Right lobe of liver (tissue), 6 donors: ENCODE data around the gene CLEC7A. TPM values are rescaled to one million over a fixed set of nuclear protein-coding genes. Genes with fewer than 3 reads are reported as not detected.

ENCODE experiments used
- ATAC-seq, 4 donors: fragments of 200-7000 bp; cut with Tn5 transposase; one replicate each; pipeline ENCODE4 v1.9.1; 2020; ENCODE audit warnings: mild to moderate bottlenecking in 4 of 4, moderate library complexity in 4 of 4
- DNase-seq, 3 donors: peaks; one replicate each; pipeline ENCODE4 v3.0.0-alpha.2; 2020
- H3K27ac ChIP-seq, 3 donors: fragments of 200-600 bp; one replicate each; pipeline ENCODE4 v1.8.0; 2022
- H3K27me3 ChIP-seq, 2 donors: fragments of 200-600 bp; one replicate each; pipeline ENCODE4 v1.8.0; 2022
- H3K36me3 ChIP-seq, 4 donors: fragments of 200-600 bp; sonication (generic) in 1 of 4; one replicate each; pipeline versions ENCODE4 v1.5.1 to v1.8.0; 2017 to 2022; ENCODE audit warnings: control low read depth in 1 of 4
- H3K4me1 ChIP-seq, 4 donors: fragments of 200-600 bp; sonication (generic) in 1 of 4; one replicate each; pipeline versions ENCODE4 v1.5.1 to v1.8.0; 2017 to 2022; ENCODE audit warnings: control low read depth in 1 of 4
- H3K4me3 ChIP-seq, 3 donors: fragments of 200-600 bp; one replicate each; pipeline ENCODE4 v1.8.0; 2022
- H3K9me3 ChIP-seq, 4 donors: fragments of 200-600 bp; sonication (generic) in 1 of 4; one replicate each; pipeline versions ENCODE4 v1.5.1 to v1.8.0; 2017 to 2022; ENCODE audit warnings: control low read depth in 1 of 4
- CTCF ChIP-seq, 4 donors: fragments of 200-600 bp in 3 of 4; fragments of 450-650 bp in 1 of 4; IDR thresholded peaks; one replicate each; pipeline versions ENCODE4 v1.5.1 to v1.8.0; 2016 to 2022; ENCODE audit warnings: antibody characterized with exemption in 4 of 4, mild to moderate bottlenecking in 2 of 4
- POLR2A ChIP-seq: fragments of 450-650 bp; IDR thresholded peaks from one replicate; pipeline ENCODE4 v1.6.1; 2017; ENCODE audit warnings: antibody characterized with exemption, mild to moderate bottlenecking
- WGBS: methylation state at CpG from one replicate; pipeline ENCODE4 v1.1.6; 2018; ENCODE audit warnings: low coverage, low lambda C conversion rate; ENCODE audit not compliant: insufficient coverage; ENCODE audit errors: missing lambda C conversion rate; 5-methylcytosine and 5-hydroxymethylcytosine counted together
- intact Hi-C, 2 donors: fragments of 100-400 bp; cut with DNase I; formaldehyde crosslinking; loops; one replicate each; pipeline versions ENCODE4 v1.11.2 to v1.14.1; 2022
- total RNA-seq, 6 experiments: library from RNA; depleted of rRNA in 2 of 6; stranded (reverse); fragments of >200 nt in 2 of 6; fragmentation: NEBNext Ultra II Directional in 3 of 6; extraction: Animal tissue kit (Norgen Biotek cat#: 25700) in 3 of 6; gene quantifications; one replicate each; pipeline versions ENCODE4 v1.1.0 to v1.2.4, GENCODE V29; 2016 to 2023
- donor health status: DM: no; HTN: yes; CAD: no.
- donor health status: DM: no; HTN: no; CAD: no.
- donor health status: DM: no; HTN: no; CAD: no.
- donor health status: DM: no; HTN: yes; CAD: no.
- donor health status: DM: no; HTN: yes; CAD: no.

The CLEC7A gene
- total RNA-seq, 6 experiments from 2014 or later: 1.6 to 9.5 (median 3.8) TPM

GRCh38 chr12:10167599-10167998 lies 37.6 kb upstream of the CLEC7A start:
- Histone ChIP-seq H3K4me3 (no peak overlapping the region), H3K27me3 (no peaks in the 10 kb centered on the region), H3K9me3 (no peaks in the 10 kb centered on the region), H3K27ac (no peak overlapping the region), H3K4me1 (peaks cover 0 to 3% (median 0%) of the 10 kb centered on the region in 4 donors), H3K36me3 (no peaks in the 10 kb centered on the region)
- DNase-seq: no peak
- 7% methylated on average over 5 of the region's 5 CpGs for WGBS
- intact Hi-C loops: no loop called here
- peak; percentile 56 to 87 (median 72) for ATAC-seq
- TF ChIP-seq CTCF (IDR thresholded peaks at IDR 0.05) (no peak), POLR2A (no peak)

GRCh38 chr12:10165421-10165820 lies 35.4 kb upstream of the CLEC7A start:
- ATAC-seq: no peak
- intact Hi-C loops: no loop called here
- no peak overlapping the region for H3K27ac ChIP-seq
- H3K4me1 ChIP-seq: peaks cover 0 to 3% (median 0%) of the 10 kb centered on the region in 4 donors
- no peaks in the 10 kb centered on the region for H3K9me3 ChIP-seq
- no peaks in the 10 kb centered on the region for H3K36me3 ChIP-seq
- TF ChIP-seq POLR2A: no peak
- TF ChIP-seq CTCF (IDR thresholded peaks at IDR 0.05): no peak
- DNase-seq: no peak
- no peaks in the 10 kb centered on the region for H3K27me3 ChIP-seq
- WGBS: 20% methylated on average over 1 of the region's 1 CpG
- H3K4me3 ChIP-seq: no peak overlapping the region

- WGBS: 18% methylated on average over 3 of the region's 3 CpGs
- TF ChIP-seq CTCF (IDR thresholded peaks at IDR 0.05) (no peak), POLR2A (no peak)
- Histone ChIP-seq H3K4me3 (no peak overlapping the region), H3K4me1 (peaks cover 0 to 3% (median 0%) of the 10 kb centered on the region in 4 donors), H3K9me3 (no peaks in the 10 kb centered on the region), H3K27ac (no peak overlapping the region), H3K36me3 (no peaks in the 10 kb centered on the region), H3K27me3 (no peaks in the 10 kb centered on the region)
- no peak for DNase-seq
- intact Hi-C loops: no loop called here
- ATAC-seq: no peak
These were observed 33.1 kb upstream of the CLEC7A start for GRCh38 chr12:10163084-10163483.

- H3K4me1 ChIP-seq: no peaks in the 10 kb centered on the region
- no peak for TF ChIP-seq POLR2A
- TF ChIP-seq CTCF (IDR thresholded peaks at IDR 0.05): no peak
- H3K27me3 ChIP-seq: no peaks in the 10 kb centered on the region
- DNase-seq: no peak
- intact Hi-C loops: no loop called here
- 51% methylated on average over 7 of the region's 7 CpGs for WGBS
- H3K9me3 ChIP-seq: no peaks in the 10 kb centered on the region
- no peak overlapping the region for H3K4me3 ChIP-seq
- no peaks in the 10 kb centered on the region for H3K36me3 ChIP-seq
- no peak for ATAC-seq
- H3K27ac ChIP-seq: no peak overlapping the region
These were observed 30.8 kb upstream of the CLEC7A start for GRCh38 chr12:10160617-10161385.
